Adrenal gland (tissue), 12 donors: ENCODE measurements around the gene ASTN1. TPM values are rescaled to one million over a fixed set of nuclear protein-coding genes. Genes with fewer than 3 reads are reported as not detected.

Experiments used
- DNase-seq, 7 donors: peaks; one replicate each; pipeline ENCODE4 v3.0.0-alpha.2; 2019 to 2020
- H3K27ac ChIP-seq, 5 donors: fragments of 200-600 bp; sonication (generic) in 4 of 5; 1 replicate in 3 of 5; 2 replicates in 2 of 5; pipeline versions ENCODE4 v1.5.1 to v1.8.0; 2016 to 2020; ENCODE audit warnings: mild to moderate bottlenecking in 1 of 5
- H3K27me3 ChIP-seq: fragments of 200-600 bp; 2 replicates; pipeline ENCODE4 v1.8.0; 2021
- H3K36me3 ChIP-seq, 2 donors: fragments of 200-600 bp; replicated peaks in 1 of 2; 1 replicate in 1 of 2; 2 replicates in 1 of 2; pipeline versions ENCODE4 v1.5.1 to v1.8.0; 2018 to 2022
- H3K4me1 ChIP-seq, 2 donors: fragments of 200-600 bp; replicated peaks in 1 of 2; 1 replicate in 1 of 2; 2 replicates in 1 of 2; pipeline versions ENCODE4 v1.5.1 to v1.8.0; 2018 to 2021
- H3K4me3 ChIP-seq, 4 donors: fragments of 200-600 bp; sonication (generic) in 3 of 4; one replicate each; pipeline ENCODE4 v1.5.1; 2016 to 2018
- H3K9me3 ChIP-seq, 3 donors: fragments of 200-600 bp; sonication (generic) in 1 of 3; replicated peaks in 1 of 3; 1 replicate in 2 of 3; 2 replicates in 1 of 3; pipeline versions ENCODE4 v1.5.1 to v1.8.0; 2016 to 2021
- POLR2A ChIP-seq, 2 donors: fragments of 450-650 bp; IDR thresholded peaks; one replicate each; pipeline ENCODE4 v1.6.1; 2017; ENCODE audit warnings: antibody characterized with exemption in 2 of 2, mild to moderate bottlenecking in 2 of 2, moderate library complexity in 1 of 2
- WGBS, 4 donors: extraction: QIAGEN DNeasy Blood & Tissue Kit in 2 of 4; methylation state at CpG; one replicate each; pipeline versions ENCODE4 v1.1.5 to v1.1.7; 2013 to 2017; 5-methylcytosine and 5-hydroxymethylcytosine counted together
- intact Hi-C, 2 donors: fragments of 100-400 bp; cut with DNase I; formaldehyde crosslinking; loops; one replicate each; pipeline versions ENCODE4 v1.14.1 to v1.15.0; 2022 to 2023
- polyA plus RNA-seq, 3 donors: library from polyadenylated mRNA; stranded (reverse); fragments of 200-250 nt in 2 of 3; fragments of 350-450 nt in 1 of 3; fragmentation: Illumina TruSeq in 1 of 3; extraction: RNeasy Lipid Tissue Mini Kit (QIAGEN cat#74804) in 1 of 3; gene quantifications; one replicate each; pipeline ENCODE4 v1.2.3, GENCODE V29; 2013 to 2014
- total RNA-seq, 9 donors: library from RNA; depleted of rRNA in 4 of 9; stranded (reverse); fragments of >200 nt in 4 of 9; fragments of 120-200 nt in 1 of 9; fragmentation: NEBNext Ultra II Directional in 1 of 9; extraction: Animal tissue kit (Norgen Biotek cat#: 25700) in 1 of 9; gene quantifications; one replicate each; pipeline versions ENCODE4 v1.1.0 to v1.2.4, GENCODE V29; 2013 to 2023
- TF ChIP-seq, protein P1 (sequence below), 6 experiments: fragments of 450-650 bp in 4 of 6; fragments of 200-600 bp in 2 of 6; sonication (generic) in 1 of 6; IDR thresholded peaks; 1 replicate in 5 of 6; 2 replicates in 1 of 6; pipeline versions ENCODE4 v1.5.1 to v1.8.0; 2016 to 2021; ENCODE audit warnings: antibody characterized with exemption in 6 of 6, mild to moderate bottlenecking in 2 of 6, moderate library complexity in 1 of 6
- donor health status: healthy with polysubstance abuse.
- donor health status: Bipolar disorder and iron deficiency.
- donor health status: DM: yes; HTN: yes; CAD: no.
- donor health status: DM: no; HTN: no; CAD: no.
- donor health status: DM: no; HTN: no; CAD: no.
- donor health status: DM: yes; HTN: yes; CAD: no.

The ASTN1 gene
- total and polyA plus RNA-seq, 12 donors: 7.7 to 58.6 (median 40.7) TPM

DNA sequence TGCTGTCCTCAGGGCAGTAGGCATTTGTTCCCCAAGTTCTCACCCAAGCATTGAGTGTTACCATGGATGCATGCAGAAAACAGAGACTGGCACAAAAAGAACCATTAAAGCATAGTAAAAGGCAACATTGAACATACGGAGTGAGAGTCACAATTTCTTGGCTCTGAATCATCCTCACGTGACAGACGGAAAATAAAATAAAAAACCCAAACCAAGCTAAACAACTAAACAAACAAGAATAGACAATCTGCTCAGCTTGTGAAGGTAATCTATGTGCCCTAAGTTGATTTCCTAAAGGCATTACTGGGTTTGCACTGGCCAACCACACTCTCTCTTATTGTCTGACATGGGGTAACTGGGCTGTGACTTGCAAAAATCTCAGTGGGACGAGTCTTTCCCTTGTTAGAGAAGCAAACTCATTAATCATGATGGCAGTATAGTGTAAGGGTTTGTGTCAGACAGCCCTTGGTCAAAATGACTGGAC is 306.0 kb downstream of the ASTN1 start:
- no peaks in the 10 kb centered on the region for H3K27me3 ChIP-seq
- 55 to 67% (median 63%) methylated on average over 4 of the region's 4 CpGs for WGBS, 4 donors
- H3K9me3 ChIP-seq: no peaks in the 10 kb centered on the region
- intact Hi-C loops: no loop called here
- H3K36me3 ChIP-seq: no peaks in the 10 kb centered on the region
- no peak overlapping the region for H3K4me3 ChIP-seq
- H3K27ac ChIP-seq: no peak overlapping the region
- DNase-seq: no peak
- TF ChIP-seq POLR2A (IDR thresholded peaks at IDR 0.05): no peak
- TF ChIP-seq, protein P1, sequence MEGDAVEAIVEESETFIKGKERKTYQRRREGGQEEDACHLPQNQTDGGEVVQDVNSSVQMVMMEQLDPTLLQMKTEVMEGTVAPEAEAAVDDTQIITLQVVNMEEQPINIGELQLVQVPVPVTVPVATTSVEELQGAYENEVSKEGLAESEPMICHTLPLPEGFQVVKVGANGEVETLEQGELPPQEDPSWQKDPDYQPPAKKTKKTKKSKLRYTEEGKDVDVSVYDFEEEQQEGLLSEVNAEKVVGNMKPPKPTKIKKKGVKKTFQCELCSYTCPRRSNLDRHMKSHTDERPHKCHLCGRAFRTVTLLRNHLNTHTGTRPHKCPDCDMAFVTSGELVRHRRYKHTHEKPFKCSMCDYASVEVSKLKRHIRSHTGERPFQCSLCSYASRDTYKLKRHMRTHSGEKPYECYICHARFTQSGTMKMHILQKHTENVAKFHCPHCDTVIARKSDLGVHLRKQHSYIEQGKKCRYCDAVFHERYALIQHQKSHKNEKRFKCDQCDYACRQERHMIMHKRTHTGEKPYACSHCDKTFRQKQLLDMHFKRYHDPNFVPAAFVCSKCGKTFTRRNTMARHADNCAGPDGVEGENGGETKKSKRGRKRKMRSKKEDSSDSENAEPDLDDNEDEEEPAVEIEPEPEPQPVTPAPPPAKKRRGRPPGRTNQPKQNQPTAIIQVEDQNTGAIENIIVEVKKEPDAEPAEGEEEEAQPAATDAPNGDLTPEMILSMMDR (IDR thresholded peaks at IDR 0.05): no peak
- no peaks in the 10 kb centered on the region for H3K4me1 ChIP-seq

- intact Hi-C loops: no loop called here
- Histone ChIP-seq H3K9me3 (no peaks in the 10 kb centered on the region), H3K36me3 (no peaks in the 10 kb centered on the region), H3K4me3 (no peak overlapping the region), H3K27me3 (no peaks in the 10 kb centered on the region), H3K27ac (no peak overlapping the region), H3K4me1 (no peaks in the 10 kb centered on the region)
- DNase-seq: no peak
- TF ChIP-seq, protein P1 (IDR thresholded peaks at IDR 0.05): no peak
- TF ChIP-seq POLR2A (IDR thresholded peaks at IDR 0.05): no peak
- 75 to 82% (median 78%) methylated on average over 4 of the region's 4 CpGs for WGBS, 4 donors
These were observed 306.9 kb downstream of the ASTN1 start for GRCh38 chr1:176857632-176858031.

- intact Hi-C loops: no loop called here
- Histone ChIP-seq H3K27ac (no peak overlapping the region), H3K27me3 (no peaks in the 10 kb centered on the region), H3K9me3 (no peaks in the 10 kb centered on the region), H3K36me3 (no peaks in the 10 kb centered on the region), H3K4me1 (no peaks in the 10 kb centered on the region), H3K4me3 (no peak overlapping the region)
- no peak for DNase-seq
- WGBS, 4 donors: 77 to 84% (median 80%) methylated on average over 7 of the region's 7 CpGs
- no peak for TF ChIP-seq POLR2A (IDR thresholded peaks at IDR 0.05)
- TF ChIP-seq, protein P1 (IDR thresholded peaks at IDR 0.05): no peak
These were observed 309.5 kb downstream of the ASTN1 start for GRCh38 chr1:176854758-176855745.

DNA sequence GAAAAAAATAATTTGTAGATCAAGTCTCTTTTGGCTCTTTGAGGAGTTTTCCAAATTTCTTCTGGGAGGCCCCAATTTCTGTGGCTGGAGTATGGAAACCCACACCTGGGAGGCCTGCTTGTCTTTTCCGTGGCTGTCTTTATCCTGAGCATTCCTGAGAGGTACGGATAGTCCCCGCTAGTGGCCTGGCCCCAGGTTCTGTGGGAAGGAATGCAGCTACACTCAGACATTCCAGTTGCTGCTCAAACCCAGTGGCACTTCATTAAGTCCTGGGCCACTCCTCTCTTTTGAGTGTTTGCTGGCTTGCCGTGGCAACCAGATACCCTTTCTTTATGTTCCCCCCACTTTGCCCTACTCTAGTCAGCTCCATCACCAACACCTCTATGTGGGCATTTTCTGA is 310.4 kb downstream of the ASTN1 start:
- Histone ChIP-seq H3K27ac (no peak overlapping the region), H3K27me3 (no peaks in the 10 kb centered on the region), H3K36me3 (no peaks in the 10 kb centered on the region), H3K4me3 (no peak overlapping the region), H3K4me1 (no peaks in the 10 kb centered on the region), H3K9me3 (no peaks in the 10 kb centered on the region)
- TF ChIP-seq, protein P1 (IDR thresholded peaks at IDR 0.05): no peak
- no peak for TF ChIP-seq POLR2A (IDR thresholded peaks at IDR 0.05)
- WGBS, 4 donors: 89 to 94% (median 92%) methylated on average over 4 of the region's 4 CpGs
- no peak for DNase-seq
- intact Hi-C loops: no loop called here
